Hepatocyte (in vitro differentiated cells): ENCODE results near the gene MAPK6. TPM values are rescaled to one million over a fixed set of nuclear protein-coding genes. Genes with fewer than 3 reads are reported as not detected.
A peak's percentile ranks its signal among the peaks of the same experiment; 100 is the strongest.

Source experiments
- DNase-seq: peaks from one replicate; pipeline ENCODE4 v3.0.0-alpha.2; 2016; ENCODE audit warnings: low spot score
- H2AFZ ChIP-seq: fragments of 200-600 bp; sonication (generic); 2 replicates; pipeline ENCODE4 v1.6.0; 2016; ENCODE audit warnings: antibody characterized with exemption, mild to moderate bottlenecking
- H3K27ac ChIP-seq: fragments of 200-600 bp; sonication (generic); 2 replicates; pipeline ENCODE4 v1.5.1; 2016; ENCODE audit warnings: mild to moderate bottlenecking
- H3K27me3 ChIP-seq: fragments of 200-600 bp; sonication (generic); 2 replicates; pipeline ENCODE4 v1.6.1; 2016
- H3K36me3 ChIP-seq: fragments of 200-600 bp; sonication (generic); replicated peaks from 2 replicates; pipeline ENCODE4 v1.5.1; 2016; ENCODE audit warnings: low read depth; ENCODE audit not compliant: insufficient read depth
- H3K4me1 ChIP-seq: fragments of 200-600 bp; sonication (generic); 2 replicates; pipeline ENCODE4 v1.5.1; 2016; ENCODE audit warnings: mild to moderate bottlenecking, moderate library complexity; ENCODE audit not compliant: insufficient read depth
- H3K4me2 ChIP-seq: fragments of 200-600 bp; sonication (generic); 2 replicates; pipeline ENCODE4 v1.6.0; 2016
- H3K4me3 ChIP-seq: fragments of 200-600 bp; sonication (generic); 2 replicates; pipeline ENCODE4 v1.5.1; 2016; ENCODE audit warnings: mild to moderate bottlenecking
- H3K79me2 ChIP-seq: fragments of 200-600 bp; sonication (generic); 2 replicates; pipeline ENCODE4 v1.6.0; 2017; ENCODE audit warnings: mild to moderate bottlenecking
- H3K9me2 ChIP-seq: fragments of 200-600 bp; sonication (generic); replicated peaks from 2 replicates; pipeline ENCODE4 v1.6.0; 2017; ENCODE audit warnings: mild to moderate bottlenecking; ENCODE audit not compliant: insufficient read depth
- H3K9me3 ChIP-seq: fragments of 200-600 bp; sonication (generic); 2 replicates; pipeline ENCODE4 v1.5.1; 2016; ENCODE audit warnings: low read depth, mild to moderate bottlenecking
- H4K20me1 ChIP-seq: fragments of 200-600 bp; sonication (generic); 2 replicates; pipeline ENCODE4 v1.6.0; 2016; ENCODE audit warnings: mild to moderate bottlenecking; ENCODE audit not compliant: insufficient read depth, poor library complexity, severe bottlenecking
- EZH2 ChIP-seq: fragments of 200-600 bp; sonication (generic); IDR thresholded peaks from 2 replicates; pipeline ENCODE4 v1.6.1; 2016; ENCODE audit warnings: antibody characterized with exemption, mild to moderate bottlenecking, borderline replicate concordance
- EZH2phosphoT487 ChIP-seq: fragments of 200-600 bp; sonication (generic); IDR thresholded peaks from one replicate; pipeline ENCODE4 v1.6.1; 2018; ENCODE audit warnings: antibody characterized with exemption, mild to moderate bottlenecking, low read depth, moderate library complexity; ENCODE audit not compliant: unreplicated experiment, severe bottlenecking
- WGBS: methylation state at CpG from one replicate; pipeline ENCODE4 v1.1.6; 2016; ENCODE audit warnings: low lambda C conversion rate; ENCODE audit errors: missing lambda C conversion rate; 5-methylcytosine and 5-hydroxymethylcytosine counted together
- polyA plus RNA-seq: library from polyadenylated mRNA; unstranded; fragments of >200 nt; fragmentation: Nextera tagmentation; extraction: Ambion mirVana; gene quantifications from 2 replicates; pipeline ENCODE4 v1.2.1, GENCODE V29; 2016
- total RNA-seq: library from RNA; depleted of rRNA; stranded (reverse); fragments of >200 nt; gene quantifications from 2 replicates; pipeline ENCODE4 v1.2.3, GENCODE V29; 2014
- TF ChIP-seq, protein P1 (sequence below): fragments of 200-600 bp; sonication (generic); IDR thresholded peaks from 2 replicates; pipeline ENCODE4 v1.5.1; 2016; ENCODE audit warnings: antibody characterized with exemption, mild to moderate bottlenecking; ENCODE audit not compliant: poor library complexity

The MAPK6 gene
- total RNA-seq (114 and 123 TPM in 2 replicates), polyA plus RNA-seq (27.6 and 37.8 TPM in 2 replicates)

DNA sequence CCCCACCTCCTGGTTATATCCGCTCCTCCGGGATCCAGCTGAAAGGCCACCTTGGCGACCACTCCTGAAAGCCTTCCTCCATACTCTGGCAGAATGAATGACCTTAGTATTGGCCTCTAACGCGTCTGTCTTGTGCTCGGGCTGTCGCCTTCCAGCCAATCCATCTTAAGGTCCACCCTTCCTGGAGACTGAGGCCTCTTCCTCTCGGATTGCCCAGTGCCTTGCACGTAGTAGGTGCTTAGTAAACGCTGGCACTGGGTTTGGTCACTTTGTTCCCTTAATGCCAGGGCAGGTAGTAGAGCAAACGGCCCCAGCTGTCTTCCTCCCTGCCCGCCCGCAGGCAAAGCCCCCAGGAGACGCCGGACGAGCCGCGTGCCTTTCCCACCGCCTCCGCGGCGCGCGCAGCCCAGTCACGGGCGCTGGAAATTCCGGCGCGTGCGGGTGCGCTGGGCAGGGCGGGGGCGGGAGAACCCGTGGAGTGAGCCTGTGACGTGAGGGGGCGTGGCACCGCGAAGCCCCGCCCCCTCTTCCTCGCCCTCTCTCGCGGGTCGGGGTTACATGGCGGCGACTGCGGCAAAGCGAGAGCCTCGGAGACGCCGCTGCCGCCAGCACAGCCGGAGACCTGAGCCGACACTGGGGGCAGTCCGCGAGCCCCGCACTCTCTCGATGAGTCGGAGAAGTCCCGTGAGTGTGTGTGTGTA is at the start of gene MAPK6:
Gene MAPK6 (plus strand): TSS at position 527 of the 701 bp plus-strand sequence. CDS start 27,242 bp downstream, outside the sequence.
- 14% methylated on average over 23 of the region's 59 CpGs for WGBS
- H3K9me3 ChIP-seq: no peaks in the 10 kb centered on the region
- DNase-seq: peak; percentile 98
- no peaks in the 10 kb centered on the region for H3K9me2 ChIP-seq
- TF ChIP-seq EZH2phosphoT487: no peak
- TF ChIP-seq EZH2: no peak
- TF ChIP-seq, protein P1, sequence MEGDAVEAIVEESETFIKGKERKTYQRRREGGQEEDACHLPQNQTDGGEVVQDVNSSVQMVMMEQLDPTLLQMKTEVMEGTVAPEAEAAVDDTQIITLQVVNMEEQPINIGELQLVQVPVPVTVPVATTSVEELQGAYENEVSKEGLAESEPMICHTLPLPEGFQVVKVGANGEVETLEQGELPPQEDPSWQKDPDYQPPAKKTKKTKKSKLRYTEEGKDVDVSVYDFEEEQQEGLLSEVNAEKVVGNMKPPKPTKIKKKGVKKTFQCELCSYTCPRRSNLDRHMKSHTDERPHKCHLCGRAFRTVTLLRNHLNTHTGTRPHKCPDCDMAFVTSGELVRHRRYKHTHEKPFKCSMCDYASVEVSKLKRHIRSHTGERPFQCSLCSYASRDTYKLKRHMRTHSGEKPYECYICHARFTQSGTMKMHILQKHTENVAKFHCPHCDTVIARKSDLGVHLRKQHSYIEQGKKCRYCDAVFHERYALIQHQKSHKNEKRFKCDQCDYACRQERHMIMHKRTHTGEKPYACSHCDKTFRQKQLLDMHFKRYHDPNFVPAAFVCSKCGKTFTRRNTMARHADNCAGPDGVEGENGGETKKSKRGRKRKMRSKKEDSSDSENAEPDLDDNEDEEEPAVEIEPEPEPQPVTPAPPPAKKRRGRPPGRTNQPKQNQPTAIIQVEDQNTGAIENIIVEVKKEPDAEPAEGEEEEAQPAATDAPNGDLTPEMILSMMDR: no peak
- no peaks in the 10 kb centered on the region for H3K36me3 ChIP-seq
- peak within 1 kb of the TSS; percentile 45 for H2AFZ ChIP-seq
- H3K27me3 ChIP-seq: no peaks in the 10 kb centered on the region
- peak within 1 kb of the TSS; percentile 77 for H3K4me2 ChIP-seq
- H4K20me1 ChIP-seq: peaks cover 22% of the 10 kb centered on the region
- H3K4me3 ChIP-seq: peak within 1 kb of the TSS; percentile 82
- peaks cover 37% of the 10 kb centered on the region for H3K79me2 ChIP-seq
- peak within 1 kb of the TSS; percentile 99 for H3K27ac ChIP-seq
- peaks cover 7% of the 10 kb centered on the region for H3K4me1 ChIP-seq

DNA sequence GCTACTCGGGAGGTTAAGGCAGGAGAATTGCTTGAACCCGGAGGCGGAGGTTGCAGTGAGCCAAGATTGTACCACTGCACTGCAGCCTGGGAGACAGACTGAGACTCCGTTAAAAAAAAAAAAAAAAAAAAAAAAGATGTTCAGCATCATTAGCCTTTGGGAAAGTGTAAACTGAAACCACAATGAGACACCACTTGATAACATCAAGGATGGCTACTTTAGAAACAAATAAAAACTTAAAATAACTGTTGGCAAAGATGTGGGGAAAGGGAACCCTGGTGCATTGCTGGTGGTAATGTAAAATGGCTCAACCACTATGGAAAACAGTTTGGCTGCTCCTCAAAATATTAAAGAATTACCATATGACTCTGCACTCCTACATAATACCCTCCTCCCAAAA is 49.3 kb upstream of the MAPK6 start:
- WGBS: 77% methylated on average over 4 of the region's 4 CpGs
- no peak for DNase-seq
- H2AFZ ChIP-seq: no peak overlapping the region
- H3K36me3 ChIP-seq: no peaks in the 10 kb centered on the region
- no peak overlapping the region for H3K27ac ChIP-seq
- peak overlapping the region; percentile 89 for H3K4me2 ChIP-seq
- H3K79me2 ChIP-seq: peaks cover 71% of the 10 kb centered on the region
- H3K27me3 ChIP-seq: no peaks in the 10 kb centered on the region
- no peak overlapping the region for H3K4me3 ChIP-seq
- TF ChIP-seq, protein P1: no peak
- no peak for TF ChIP-seq EZH2phosphoT487
- TF ChIP-seq EZH2: no peak
- peaks cover 14% of the 10 kb centered on the region for H3K4me1 ChIP-seq
- H4K20me1 ChIP-seq: no peaks in the 10 kb centered on the region
- no peaks in the 10 kb centered on the region for H3K9me3 ChIP-seq
- H3K9me2 ChIP-seq: no peaks in the 10 kb centered on the region

DNA sequence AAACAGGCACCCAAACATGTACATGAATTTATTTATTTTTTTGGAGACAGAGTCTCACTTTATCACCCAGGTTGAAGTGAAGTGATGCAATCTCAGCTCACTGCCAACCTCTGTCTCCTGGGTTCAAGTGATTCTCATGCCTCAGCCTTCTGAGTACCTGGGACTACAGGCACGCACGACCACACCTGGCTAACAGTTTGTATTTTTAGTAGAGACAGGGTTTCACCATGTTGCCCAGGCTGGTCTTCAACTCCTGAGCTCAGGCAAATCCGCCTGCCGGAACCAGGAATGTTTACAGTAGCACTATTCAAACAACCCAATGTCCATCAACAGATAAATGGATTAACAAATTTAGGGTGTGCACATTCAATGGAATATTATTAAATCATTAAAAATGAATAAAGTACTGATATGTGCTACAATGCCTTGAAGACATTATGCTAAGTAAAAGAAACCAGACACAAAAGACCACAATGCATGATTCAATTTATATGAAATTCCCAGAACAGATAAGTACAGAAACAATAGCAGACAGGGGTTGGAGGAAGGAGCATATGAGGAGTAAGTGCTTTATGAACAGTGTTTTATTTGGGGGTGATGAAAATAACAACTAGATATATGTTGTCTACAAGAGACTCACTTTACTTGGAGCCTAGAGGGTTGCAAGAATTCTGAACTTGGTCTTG is 48.7 kb upstream of the MAPK6 start:
- WGBS: 39% methylated on average over 4 of the region's 4 CpGs
- Histone ChIP-seq H3K4me1 (peaks cover 14% of the 10 kb centered on the region), H3K9me2 (no peaks in the 10 kb centered on the region), H3K27ac (peak overlapping the region; percentile 99), H3K4me2 (peak overlapping the region; percentile 89), H3K9me3 (no peaks in the 10 kb centered on the region), H3K4me3 (no peak overlapping the region), H4K20me1 (no peaks in the 10 kb centered on the region), H3K36me3 (no peaks in the 10 kb centered on the region), H2AFZ (no peak overlapping the region), H3K79me2 (peaks cover 66% of the 10 kb centered on the region), H3K27me3 (no peaks in the 10 kb centered on the region)
- DNase-seq: no peak
- TF ChIP-seq EZH2 (no peak), EZH2phosphoT487 (no peak)
- TF ChIP-seq, protein P1: no peak
